SU-DHL-6 (cell line): Measurements from ENCODE around the gene ITGB7.

Experiments used
- H2AFZ ChIP-seq: fragments of 200-600 bp; sonication (generic); 2 replicates; pipeline ENCODE4 v1.6.1; 2014; ENCODE audit warnings: low read depth, mild to moderate bottlenecking, moderate library complexity, mixed read lengths, antibody characterized with exemption, low read length; ENCODE audit not compliant: severe bottlenecking
- H3F3A ChIP-seq: fragments of 200-600 bp; shearing (Covaris generic); 2 replicates; pipeline ENCODE4 v1.6.0; 2016; ENCODE audit warnings: antibody characterized with exemption, mild to moderate bottlenecking; ENCODE audit not compliant: insufficient read depth
- H3K27ac ChIP-seq: fragments of 200-600 bp; sonication (generic); 2 replicates; pipeline ENCODE4 v1.5.1; 2016; ENCODE audit warnings: low read depth, mild to moderate bottlenecking, low read length, moderate library complexity, mixed read lengths
- H3K27me3 ChIP-seq: fragments of 200-600 bp; sonication (generic), shearing (Covaris generic); 2 replicates; pipeline ENCODE4 v1.6.0; 2014; ENCODE audit warnings: mild to moderate bottlenecking, low read length
- H3K36me3 ChIP-seq: fragments of 200-600 bp; sonication (generic); 2 replicates; pipeline ENCODE4 v1.6.1; 2014; ENCODE audit warnings: mild to moderate bottlenecking, low read length, mixed read lengths
- H3K4me2 ChIP-seq: fragments of 300-600, 200-600 bp; shearing (Covaris generic), sonication (generic); 2 replicates; pipeline ENCODE4 v1.6.0; 2014; ENCODE audit warnings: low read length, low read depth, mild to moderate bottlenecking; ENCODE audit not compliant: poor library complexity, severe bottlenecking
- H3K4me3 ChIP-seq: fragments of 200-600 bp; sonication (generic); 2 replicates; pipeline ENCODE4 v1.5.1; 2014; ENCODE audit warnings: antibody characterized with exemption, low read length, mild to moderate bottlenecking, mixed read lengths; ENCODE audit not compliant: insufficient read depth, poor library complexity, severe bottlenecking
- H3K79me2 ChIP-seq: fragments of 200-600 bp; sonication (generic); 2 replicates; pipeline ENCODE4 v1.6.1; 2014; ENCODE audit warnings: mild to moderate bottlenecking, low read length, moderate library complexity; ENCODE audit not compliant: insufficient read depth
- H3K9ac ChIP-seq: fragments of 200-600 bp; sonication (generic); 2 replicates; pipeline ENCODE4 v1.7.0; 2014; ENCODE audit warnings: mild to moderate bottlenecking, low read length
- H3K9me2 ChIP-seq: fragments of 200-600 bp; sonication (generic); replicated peaks from 2 replicates; pipeline ENCODE4 v1.6.1; 2014; ENCODE audit warnings: low read length; ENCODE audit not compliant: insufficient read depth
- H3K9me3 ChIP-seq: fragments of 200-600 bp; sonication (generic); 2 replicates; pipeline ENCODE4 v1.6.1; 2014; ENCODE audit warnings: low read length, mixed read lengths; ENCODE audit not compliant: insufficient read depth
- H4K20me1 ChIP-seq: fragments of 200-600 bp; sonication (generic); 2 replicates; pipeline ENCODE4 v1.6.1; 2014; ENCODE audit warnings: low read depth, mild to moderate bottlenecking, antibody characterized with exemption, low read length, moderate library complexity, mixed read lengths
- EZH2phosphoT487 ChIP-seq: fragments of 200-600 bp; sonication (generic), shearing (Covaris generic); conservative IDR thresholded peaks from 2 replicates; pipeline ENCODE4 v1.6.1; 2018; ENCODE audit warnings: mild to moderate bottlenecking, antibody characterized with exemption, low read length, moderate library complexity, mixed read lengths
- TF ChIP-seq, protein P1 (sequence below): fragments of 200-600 bp; sonication (generic); IDR thresholded peaks from one replicate; pipeline ENCODE4 v1.5.1; 2017; ENCODE audit warnings: antibody characterized with exemption, mild to moderate bottlenecking, low read length, moderate library complexity; ENCODE audit not compliant: insufficient read depth, poor library complexity, severe bottlenecking

Gene ITGB7

DNA sequence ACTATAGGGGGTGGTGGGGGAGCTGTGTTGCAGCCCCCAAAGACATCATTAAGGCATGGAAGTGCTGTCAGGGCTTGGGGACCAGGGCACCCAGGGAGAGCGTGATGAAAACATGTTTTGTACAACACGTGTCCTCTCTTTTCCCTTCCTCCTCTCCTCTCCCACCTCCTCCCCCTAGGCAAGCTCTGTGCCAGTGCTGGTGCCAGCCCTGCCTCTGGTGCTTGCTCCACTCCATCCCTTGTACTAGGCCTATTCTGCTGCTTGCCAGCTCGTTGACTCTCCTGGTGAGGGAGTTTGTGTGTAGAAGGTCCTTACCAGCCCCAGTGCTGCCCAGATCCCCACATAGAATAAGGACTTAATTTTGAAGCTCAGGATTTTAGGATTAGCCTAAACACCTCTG, 28.1 kb upstream of the ITGB7 start:
- no peak overlapping the region for H3K4me3 ChIP-seq
- no peaks in the 10 kb centered on the region for H3F3A ChIP-seq
- H3K9me3 ChIP-seq: no peaks in the 10 kb centered on the region
- no peaks in the 10 kb centered on the region for H3K36me3 ChIP-seq
- H3K27ac ChIP-seq: no peak overlapping the region
- H3K9me2 ChIP-seq: no peaks in the 10 kb centered on the region
- H3K27me3 ChIP-seq: peaks cover 3% of the 10 kb centered on the region; the same call in 1 of the 2 replicates
- H3K79me2 ChIP-seq: no peaks in the 10 kb centered on the region
- TF ChIP-seq, protein P1, sequence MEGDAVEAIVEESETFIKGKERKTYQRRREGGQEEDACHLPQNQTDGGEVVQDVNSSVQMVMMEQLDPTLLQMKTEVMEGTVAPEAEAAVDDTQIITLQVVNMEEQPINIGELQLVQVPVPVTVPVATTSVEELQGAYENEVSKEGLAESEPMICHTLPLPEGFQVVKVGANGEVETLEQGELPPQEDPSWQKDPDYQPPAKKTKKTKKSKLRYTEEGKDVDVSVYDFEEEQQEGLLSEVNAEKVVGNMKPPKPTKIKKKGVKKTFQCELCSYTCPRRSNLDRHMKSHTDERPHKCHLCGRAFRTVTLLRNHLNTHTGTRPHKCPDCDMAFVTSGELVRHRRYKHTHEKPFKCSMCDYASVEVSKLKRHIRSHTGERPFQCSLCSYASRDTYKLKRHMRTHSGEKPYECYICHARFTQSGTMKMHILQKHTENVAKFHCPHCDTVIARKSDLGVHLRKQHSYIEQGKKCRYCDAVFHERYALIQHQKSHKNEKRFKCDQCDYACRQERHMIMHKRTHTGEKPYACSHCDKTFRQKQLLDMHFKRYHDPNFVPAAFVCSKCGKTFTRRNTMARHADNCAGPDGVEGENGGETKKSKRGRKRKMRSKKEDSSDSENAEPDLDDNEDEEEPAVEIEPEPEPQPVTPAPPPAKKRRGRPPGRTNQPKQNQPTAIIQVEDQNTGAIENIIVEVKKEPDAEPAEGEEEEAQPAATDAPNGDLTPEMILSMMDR: no peak
- TF ChIP-seq EZH2phosphoT487: no peak
- no peak overlapping the region for H3K4me2 ChIP-seq
- H2AFZ ChIP-seq: no peak overlapping the region
- H3K9ac ChIP-seq: no peak overlapping the region
- no peaks in the 10 kb centered on the region for H4K20me1 ChIP-seq

DNA sequence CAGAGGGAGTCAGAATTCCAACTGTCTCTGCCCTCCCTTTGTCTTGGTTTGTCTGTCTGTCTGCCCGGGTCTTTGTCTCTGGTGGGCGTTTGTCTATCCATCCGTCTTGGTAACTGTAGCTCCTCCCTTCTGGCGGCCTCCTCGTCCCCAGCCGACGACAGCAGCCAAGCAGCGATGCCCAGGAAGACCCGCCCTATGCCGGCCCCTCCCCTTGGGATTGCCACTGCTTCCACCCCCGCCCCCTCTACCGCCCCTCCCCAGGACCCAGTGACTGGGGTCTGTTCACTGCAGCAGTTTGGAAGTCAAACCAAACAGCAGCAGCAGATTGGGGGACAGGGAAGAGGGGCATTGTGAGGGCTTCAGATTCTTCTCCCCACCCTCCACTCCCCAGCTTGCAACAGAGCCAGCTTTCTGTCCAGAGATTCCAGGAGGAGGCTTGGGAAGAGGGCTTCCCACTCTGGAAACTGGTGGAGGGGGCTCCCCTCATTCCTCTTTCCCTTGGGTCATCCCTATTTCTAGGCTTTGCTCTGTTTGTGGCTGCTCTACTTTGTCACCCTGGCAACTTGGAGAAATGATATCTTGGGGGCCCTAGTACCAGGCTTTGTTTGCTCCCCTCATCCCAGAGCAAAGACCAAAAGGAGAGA, 27.3 kb upstream of the ITGB7 start:
- no peaks in the 10 kb centered on the region for H4K20me1 ChIP-seq
- peaks cover 3% of the 10 kb centered on the region; the same call in 1 of the 2 replicates for H3K27me3 ChIP-seq
- TF ChIP-seq, protein P1: no peak
- TF ChIP-seq EZH2phosphoT487: no peak
- no peaks in the 10 kb centered on the region for H3F3A ChIP-seq
- no peak overlapping the region for H2AFZ ChIP-seq
- no peak overlapping the region for H3K4me3 ChIP-seq
- H3K9me3 ChIP-seq: no peaks in the 10 kb centered on the region
- no peaks in the 10 kb centered on the region for H3K36me3 ChIP-seq
- H3K9me2 ChIP-seq: no peaks in the 10 kb centered on the region
- H3K79me2 ChIP-seq: no peaks in the 10 kb centered on the region
- H3K9ac ChIP-seq: no peak overlapping the region
- no peak overlapping the region for H3K27ac ChIP-seq
- H3K4me2 ChIP-seq: no peak overlapping the region

GRCh38 chr12:53233671-53234121, 26.6 kb upstream of the ITGB7 start:
- no peak overlapping the region for H3K27ac ChIP-seq
- no peaks in the 10 kb centered on the region for H3K9me3 ChIP-seq
- H3K79me2 ChIP-seq: no peaks in the 10 kb centered on the region
- H3K27me3 ChIP-seq: peaks cover 3% of the 10 kb centered on the region; the same call in 1 of the 2 replicates
- H3K4me2 ChIP-seq: no peak overlapping the region
- H3K36me3 ChIP-seq: no peaks in the 10 kb centered on the region
- H4K20me1 ChIP-seq: no peaks in the 10 kb centered on the region
- no peaks in the 10 kb centered on the region for H3K9me2 ChIP-seq
- no peak overlapping the region for H3K9ac ChIP-seq
- no peak overlapping the region for H2AFZ ChIP-seq
- no peak overlapping the region for H3K4me3 ChIP-seq
- TF ChIP-seq, protein P1: no peak
- no peak for TF ChIP-seq EZH2phosphoT487
- H3F3A ChIP-seq: no peaks in the 10 kb centered on the region
